Gastrocnemius medialis (tissue), 4 donors: Measurements from ENCODE around the gene MED27. TPM values are rescaled to one million over a fixed set of nuclear protein-coding genes. Genes with fewer than 3 reads are reported as not detected.

ENCODE experiments used
- ATAC-seq, 2 donors: fragments of 150-250 bp; one replicate each; pipeline ENCODE4 v1.9.1; 2016
- DNase-seq, 2 donors: peaks; one replicate each; pipeline ENCODE4 v3.0.0-alpha.2; 2019
- H3K27ac ChIP-seq, 4 donors: fragments of 200-600 bp; sonication (generic); 1 replicate in 1 of 4; 2 replicates in 3 of 4; pipeline ENCODE4 v1.5.1; 2016 to 2018; ENCODE audit warnings: mild to moderate bottlenecking in 2 of 4, moderate library complexity in 1 of 4
- H3K27me3 ChIP-seq, 3 donors: fragments of 200-600 bp; sonication (generic) in 2 of 3; 1 replicate in 1 of 3; 2 replicates in 2 of 3; pipeline versions ENCODE4 v1.5.1 to v1.6.0; 2016 to 2019; ENCODE audit warnings: mild to moderate bottlenecking in 1 of 3, moderate library complexity in 1 of 3
- H3K36me3 ChIP-seq, 2 donors: fragments of 200-600 bp; sonication (generic) in 1 of 2; one replicate each; pipeline ENCODE4 v1.5.1; 2017 to 2018
- H3K4me1 ChIP-seq, 2 donors: fragments of 200-600 bp; sonication (generic) in 1 of 2; one replicate each; pipeline ENCODE4 v1.5.1; 2016 to 2017; ENCODE audit warnings: mild to moderate bottlenecking in 2 of 2
- H3K4me3 ChIP-seq, 4 donors: fragments of 200-600 bp; sonication (generic) in 3 of 4; 1 replicate in 1 of 4; 2 replicates in 3 of 4; pipeline ENCODE4 v1.5.1; 2016 to 2019; ENCODE audit warnings: mild to moderate bottlenecking in 2 of 4
- H3K9me3 ChIP-seq, 3 donors: fragments of 200-600 bp; sonication (generic) in 2 of 3; 1 replicate in 1 of 3; 2 replicates in 2 of 3; pipeline ENCODE4 v1.5.1; 2016 to 2019
- CTCF ChIP-seq, 5 experiments: fragments of 450-650 bp in 3 of 5; fragments of 200-600 bp in 2 of 5; sonication (generic) in 2 of 5; IDR thresholded peaks in 4 of 5; conservative IDR thresholded peaks in 1 of 5; 1 replicate in 4 of 5; 2 replicates in 1 of 5; pipeline ENCODE4 v1.5.1; 2016 to 2019; ENCODE audit warnings: antibody characterized with exemption in 5 of 5, mild to moderate bottlenecking in 3 of 5, moderate library complexity in 3 of 5
- POLR2A ChIP-seq, 2 donors: fragments of 450-650 bp; IDR thresholded peaks; one replicate each; pipeline ENCODE4 v1.6.1; 2017; ENCODE audit warnings: antibody characterized with exemption in 2 of 2, mild to moderate bottlenecking in 2 of 2, moderate library complexity in 2 of 2
- in situ Hi-C, 4 donors: fragments of 200-750 bp; cut with MboI; loops; one replicate each; pipeline versions ENCODE4 v1.15.0 to v1.8.0; 2017; ENCODE audit warnings: low sequenced_read_pairs in 4 of 4
- intact Hi-C: fragments of 100-400 bp; cut with DNase I; formaldehyde crosslinking; loops from one replicate; pipeline ENCODE4 v1.15.1; 2023; ENCODE audit warnings: low total_unique reads
- total RNA-seq, 4 donors: library from RNA; depleted of rRNA; stranded (reverse); fragments of >200 nt; gene quantifications; one replicate each; pipeline versions ENCODE4 v1.1.0 to v1.2.3, GENCODE V29; 2016

The MED27 gene
- total RNA-seq, 4 donors from 2014 or later = 11.6 to 20.3 (median 13.9) TPM

- no peak for DNase-seq
- Histone ChIP-seq H3K4me3 (no peak overlapping the region), H3K4me1 (peaks cover 0 to 12% of the 10 kb centered on the region in 2 donors), H3K9me3 (no peaks in the 10 kb centered on the region), H3K36me3 (no peaks in the 10 kb centered on the region), H3K27ac (no peak overlapping the region), H3K27me3 (no peaks in the 10 kb centered on the region)
- intact Hi-C loops = no loop called here
- in situ Hi-C loops = no loop called here
- TF ChIP-seq POLR2A (IDR thresholded peaks at IDR 0.05) (no peak), CTCF (IDR thresholded peaks at IDR 0.05 in 4 of 5, conservative IDR thresholded peaks at IDR 0.05 in 1 of 5) (no peak)
- no peak for ATAC-seq
Measured at GRCh38 chr9:132032238-132032950, 47.3 kb downstream of the MED27 start.

- no peak for ATAC-seq
- peaks cover 0 to 5% of the 10 kb centered on the region in 2 donors for H3K4me1 ChIP-seq
- no peaks in the 10 kb centered on the region for H3K27me3 ChIP-seq
- H3K27ac ChIP-seq = no peak overlapping the region
- no peaks in the 10 kb centered on the region for H3K9me3 ChIP-seq
- H3K4me3 ChIP-seq = no peak overlapping the region
- H3K36me3 ChIP-seq = no peaks in the 10 kb centered on the region
- in situ Hi-C loops (no loop called here), intact Hi-C loops (no loop called here)
- TF ChIP-seq POLR2A (IDR thresholded peaks at IDR 0.05) (no peak), CTCF (IDR thresholded peaks at IDR 0.05 in 4 of 5, conservative IDR thresholded peaks at IDR 0.05 in 1 of 5) (no peak)
- no peak for DNase-seq
Measured at GRCh38 chr9:132031467-132032237, 48.0 kb downstream of the MED27 start.

- in situ Hi-C loops (no loop called here), intact Hi-C loops (no loop called here)
- DNase-seq (no peak), ATAC-seq (no peak)
- H3K4me3 ChIP-seq = no peak overlapping the region
- no peak for TF ChIP-seq CTCF (IDR thresholded peaks at IDR 0.05 in 4 of 5, conservative IDR thresholded peaks at IDR 0.05 in 1 of 5)
- TF ChIP-seq POLR2A (IDR thresholded peaks at IDR 0.05) = no peak
- peaks cover 0 to 4% of the 10 kb centered on the region in 2 donors for H3K4me1 ChIP-seq
- no peaks in the 10 kb centered on the region for H3K27me3 ChIP-seq
- H3K9me3 ChIP-seq = no peaks in the 10 kb centered on the region
- H3K36me3 ChIP-seq = no peaks in the 10 kb centered on the region
- no peak overlapping the region for H3K27ac ChIP-seq
Measured at GRCh38 chr9:132030626-132031325, 48.9 kb downstream of the MED27 start.

GRCh38 chr9:132027752-132028663, 51.7 kb downstream of the MED27 start:
- TF ChIP-seq POLR2A (IDR thresholded peaks at IDR 0.05) (no peak), CTCF (IDR thresholded peaks at IDR 0.05 in 4 of 5, conservative IDR thresholded peaks at IDR 0.05 in 1 of 5) (no peak)
- Histone ChIP-seq H3K4me1 (peaks cover 4 to 5% of the 10 kb centered on the region in 2 donors), H3K27ac (no peak overlapping the region), H3K36me3 (no peaks in the 10 kb centered on the region), H3K27me3 (no peaks in the 10 kb centered on the region), H3K4me3 (no peak overlapping the region), H3K9me3 (no peaks in the 10 kb centered on the region)
- DNase-seq (no peak), ATAC-seq (no peak)
- in situ Hi-C loops = no loop called here
- intact Hi-C loops = no loop called here
